Limb (tissue), 2 donors: Measurements from ENCODE around the gene SPRR2A.
"Not testable (repeated sequence)": the region's sequence is repeated elsewhere in the genome, so short reads cannot be mapped to it uniquely, and the experiment has no call there.

Source experiments
- DNase-seq, 2 donors: peaks; one replicate each; pipeline ENCODE4 v3.0.0-alpha.2; 2016; ENCODE audit errors: extremely low spot score in 2 of 2

SPRR2A gene

DNA sequence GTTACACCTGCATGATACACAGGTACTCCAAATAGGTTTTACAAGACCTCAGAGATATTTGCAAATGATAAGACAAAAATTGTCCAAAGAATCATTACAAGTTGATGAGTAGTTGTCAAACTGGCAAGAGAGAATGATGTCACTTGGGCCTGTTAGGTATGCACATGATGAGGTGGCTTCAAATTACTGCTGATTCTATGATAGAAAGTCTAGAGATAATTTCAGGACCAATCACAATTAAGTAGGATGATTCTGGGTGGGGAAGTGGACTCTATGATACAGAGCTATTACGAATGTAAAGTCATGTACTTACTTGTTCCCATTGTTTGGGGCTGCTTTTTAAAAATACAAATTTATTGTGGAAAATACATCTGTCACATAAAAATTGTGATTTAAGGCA is 31.5 kb downstream of the SPRR2A start:
- no peak for DNase-seq

DNA sequence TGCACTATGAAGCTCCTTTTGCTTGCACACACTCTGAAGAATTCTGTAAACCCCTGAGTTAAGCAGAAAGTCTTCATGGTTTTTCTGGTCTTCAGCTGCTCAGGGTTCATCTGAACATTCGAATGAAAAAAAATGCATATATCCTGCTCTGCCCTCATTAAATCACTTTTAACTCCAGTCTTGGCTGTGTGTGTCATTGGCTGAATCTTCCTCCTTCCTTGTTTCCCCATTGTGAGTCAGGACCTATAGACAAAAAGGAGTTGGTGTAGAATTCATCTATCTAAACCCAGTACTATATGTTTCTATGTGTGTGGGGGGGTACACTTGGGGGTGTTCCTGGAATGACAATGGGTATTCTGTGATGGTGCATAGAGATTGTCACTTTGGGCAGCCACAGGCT is 32.9 kb downstream of the SPRR2A start:
- DNase-seq, result no peak

DNA sequence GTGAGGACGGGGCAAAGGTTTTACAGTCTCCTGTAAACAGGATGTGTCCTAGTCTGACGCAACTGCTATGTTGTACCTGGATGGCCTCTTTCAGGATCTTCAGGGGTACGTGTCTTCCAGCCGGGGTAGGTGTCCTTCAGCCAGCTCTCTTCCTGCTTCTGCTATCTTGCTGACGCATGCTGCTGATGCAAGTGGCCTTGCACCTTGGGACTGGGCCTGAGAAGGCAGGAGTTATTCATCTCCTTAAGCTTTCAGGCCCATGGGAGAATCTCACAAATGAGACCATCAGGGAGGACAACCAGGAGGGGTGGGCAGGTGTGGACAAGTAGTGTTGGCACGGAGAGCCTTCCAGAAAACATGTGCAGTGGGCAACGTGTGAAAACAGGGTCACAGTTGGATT is 34.2 kb downstream of the SPRR2A start:
- no peak for DNase-seq

DNA sequence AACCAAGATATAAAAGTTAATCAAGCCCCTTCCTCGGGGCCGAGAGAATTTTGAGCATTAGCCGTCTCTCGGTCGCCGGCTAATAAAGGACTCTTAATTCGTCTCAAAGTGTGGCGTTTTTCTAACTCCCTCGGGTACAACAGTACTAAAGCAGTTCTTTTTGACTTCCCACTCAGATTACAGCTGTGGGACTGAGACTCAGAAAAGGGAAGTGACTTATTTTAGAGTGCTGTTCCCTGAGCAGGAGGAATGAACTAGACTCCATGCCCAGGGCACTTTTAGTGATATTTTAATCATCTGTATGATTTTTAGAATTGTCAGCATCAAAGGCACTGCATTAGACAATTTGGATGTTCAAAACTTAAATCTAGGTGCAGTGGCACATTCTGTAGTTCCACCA is 35.0 kb downstream of the SPRR2A start:
- not testable (repeated sequence) for DNase-seq

DNA sequence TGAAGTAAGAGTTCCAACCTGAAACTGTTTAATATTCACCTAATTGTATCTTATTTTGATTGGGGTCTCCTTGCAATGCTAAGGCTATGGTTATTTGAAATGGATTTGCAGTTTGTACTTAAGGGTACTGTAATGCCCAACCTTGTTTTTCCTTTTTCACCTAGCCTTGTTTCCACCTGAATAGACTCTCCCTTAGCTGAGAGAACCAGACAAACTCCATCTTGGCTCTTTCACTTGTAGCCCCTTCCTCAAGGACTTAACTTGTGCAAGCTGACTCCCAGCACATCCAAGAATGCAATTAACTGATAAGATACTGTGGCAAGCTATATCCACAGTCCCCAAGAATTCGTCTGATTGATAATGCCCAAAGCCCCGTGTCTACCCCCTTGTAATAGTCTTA is 35.5 kb downstream of the SPRR2A start:
- DNase-seq, result not testable (repeated sequence)

DNA sequence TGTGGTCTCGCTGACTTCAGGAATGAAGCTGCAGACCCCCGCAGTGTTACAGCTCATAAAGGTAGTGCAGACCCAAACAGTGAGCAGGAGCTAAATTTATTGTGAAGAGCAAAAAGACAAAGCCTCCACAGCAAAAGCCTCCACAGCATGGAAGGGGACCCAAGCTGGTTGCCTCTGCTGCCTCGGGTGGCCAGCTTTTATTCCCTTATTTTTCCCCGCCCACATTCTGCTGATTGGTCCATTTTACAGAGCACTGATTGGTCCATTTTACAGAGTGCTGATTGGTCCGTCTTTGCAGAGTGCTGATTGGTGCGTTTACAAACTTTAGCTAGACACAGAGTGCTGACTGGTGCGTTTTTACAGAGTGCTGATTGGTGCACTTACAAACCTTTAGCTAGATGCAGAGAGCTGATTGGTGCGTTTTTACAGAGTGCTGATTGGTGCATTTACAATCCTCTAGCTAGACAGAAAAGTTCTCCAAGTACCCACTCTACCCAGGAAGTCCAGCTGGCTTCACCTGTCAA is 46.0 kb downstream of the SPRR2A start:
- not testable (repeated sequence) for DNase-seq
